Amniotic stem cell (primary cell): Measurements from ENCODE around the gene ADI1.
A peak's percentile ranks its signal among the peaks of the same experiment; 100 is the strongest.
"Not testable (repeated sequence)": the region's sequence is repeated elsewhere in the genome, so short reads cannot be mapped to it uniquely, and the experiment has no call there.

ENCODE experiments used
- DNase-seq: peaks from one replicate; lab custom pipeline; 2025; lab: John Stamatoyannopoulos, UW

Gene ADI1

GRCh38 chr2:3463186-3463835 lies 56.0 kb downstream of the ADI1 start:
- no peak for DNase-seq

- DNase-seq: no peak
Observed at GRCh38 chr2:3462493-3463104, 56.7 kb downstream of the ADI1 start.

GRCh38 chr2:3461801-3462492 lies 57.4 kb downstream of the ADI1 start:
- peak; percentile 4 for DNase-seq

GRCh38 chr2:3460831-3461800 lies 58.2 kb downstream of the ADI1 start:
- no peak for DNase-seq

- no peak for DNase-seq
Observed at GRCh38 chr2:3460156-3460555, 59.2 kb downstream of the ADI1 start.

- DNase-seq: no peak
Observed at GRCh38 chr2:3459185-3460015, 59.9 kb downstream of the ADI1 start.

- no peak for DNase-seq
Observed at GRCh38 chr2:3458396-3459184, 60.7 kb downstream of the ADI1 start.

GRCh38 chr2:3457524-3458395 lies 61.6 kb downstream of the ADI1 start:
- DNase-seq: no peak

GRCh38 chr2:3456125-3456524 lies 63.2 kb downstream of the ADI1 start:
- no peak for DNase-seq

- no peak for DNase-seq
Observed at GRCh38 chr2:3454802-3455201, 64.5 kb downstream of the ADI1 start.

- not testable (repeated sequence) for DNase-seq
Observed at GRCh38 chr2:3454005-3454404, 65.3 kb downstream of the ADI1 start.

- DNase-seq: no peak
Observed at GRCh38 chr2:3453190-3453999, 65.9 kb downstream of the ADI1 start.

GRCh38 chr2:3451926-3452671 lies 67.2 kb downstream of the ADI1 start:
- DNase-seq: no peak

- DNase-seq: no peak
Observed at GRCh38 chr2:3451169-3451568, 68.2 kb downstream of the ADI1 start.

- DNase-seq: no peak
Observed at GRCh38 chr2:3450385-3451010, 68.8 kb downstream of the ADI1 start.

- DNase-seq: no peak
Observed at GRCh38 chr2:3449936-3450335, 69.4 kb downstream of the ADI1 start.

- DNase-seq: no peak
Observed at GRCh38 chr2:3449086-3449485, 70.2 kb downstream of the ADI1 start.
